Measurements from ENCODE around the gene UQCR10. TPM values are rescaled to one million over a fixed set of nuclear protein-coding genes. Genes with fewer than 3 reads are reported as not detected.

UQCR10 gene
- 100 to 1,000 TPM in 1 of 2 donors, 10 to 100 TPM in 1; 62.8 to 106 TPM for total RNA-seq

DNA sequence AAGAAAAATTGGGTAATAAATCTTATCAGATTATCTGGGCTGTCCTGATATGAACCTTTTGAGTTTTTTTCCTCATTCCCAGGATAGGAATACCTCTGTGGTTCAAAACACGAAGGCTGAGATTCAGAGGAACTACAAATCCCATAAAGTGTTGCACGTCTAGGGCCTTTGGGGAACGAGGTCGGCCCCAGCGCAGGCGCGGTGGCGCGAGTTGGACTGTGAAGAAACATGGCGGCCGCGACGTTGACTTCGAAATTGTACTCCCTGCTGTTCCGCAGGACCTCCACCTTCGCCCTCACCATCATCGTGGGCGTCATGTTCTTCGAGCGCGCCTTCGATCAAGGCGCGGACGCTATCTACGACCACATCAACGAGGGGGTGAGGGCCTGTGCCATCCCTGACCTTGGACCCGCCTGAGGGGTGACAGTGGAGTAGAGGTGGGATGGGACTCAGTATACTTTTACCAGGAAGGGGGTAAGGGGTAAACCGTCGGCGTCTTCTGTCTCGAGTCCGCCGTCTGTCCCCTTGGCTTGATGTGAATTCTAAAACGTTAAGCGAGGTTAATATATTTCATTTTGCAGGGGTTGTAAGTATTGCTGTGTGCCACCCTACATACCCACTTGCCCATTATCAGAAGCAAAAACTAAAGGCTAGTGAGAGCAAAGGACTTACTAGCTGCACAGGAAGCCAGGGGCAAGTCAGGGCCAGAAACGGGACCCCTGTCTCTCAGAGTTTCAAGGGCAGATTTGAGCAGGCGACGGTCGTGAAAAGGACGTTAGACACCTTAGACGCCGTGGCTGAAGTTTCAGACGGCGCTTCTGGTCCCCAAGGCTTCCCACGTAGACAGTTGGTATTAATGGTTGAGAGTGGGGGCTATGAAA, at the start of gene UQCR10:
Gene UQCR10 (plus strand): TSS at position 199 of the 881 bp plus-strand sequence. CDS start 30 bp downstream, at position 229.
- no peaks in the 10 kb centered on the region for H3K9me3 Mint-ChIP-seq
- ATAC-seq (replicated peaks), result peak; percentile 86
- peak within 1 kb of the TSS; percentile 100 for H3K4me3 Mint-ChIP-seq
- H3K4me1 Mint-ChIP-seq, result peaks cover 20% of the 10 kb centered on the region
- no peaks in the 10 kb centered on the region for H3K27me3 Mint-ChIP-seq
- H3K27ac Mint-ChIP-seq, result peak within 1 kb of the TSS; percentile 100
- H3K36me3 Mint-ChIP-seq (ENCODE audit: low read depth), result peaks cover 42% of the 10 kb centered on the region

DNA sequence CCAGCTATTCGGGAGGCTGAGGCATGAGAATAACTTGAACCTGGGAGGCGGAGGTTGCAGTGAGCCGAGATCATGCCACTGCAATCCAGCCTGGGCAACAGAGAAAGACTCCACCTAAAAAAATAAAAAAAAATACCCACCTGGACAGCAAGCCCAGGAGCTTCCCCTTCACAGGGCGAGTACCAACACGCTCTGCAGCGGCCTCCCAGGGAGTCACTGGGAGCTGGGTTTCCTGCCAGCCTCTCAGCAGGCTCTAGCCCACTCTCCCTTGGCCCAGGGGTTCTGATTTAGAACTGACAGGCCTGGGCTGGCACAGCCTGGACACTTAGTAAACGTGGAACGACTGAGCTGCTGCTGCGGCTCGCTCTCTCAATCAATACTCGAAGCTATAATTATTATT, 49.4 kb upstream of the UQCR10 start:
- Mint-ChIP-seq H3K9me3 (no peaks in the 10 kb centered on the region), H3K4me1 (no peaks in the 10 kb centered on the region), H3K27me3 (peaks cover 32% of the 10 kb centered on the region), H3K36me3 (ENCODE audit: low read depth) (no peaks in the 10 kb centered on the region), H3K27ac (no peak overlapping the region), H3K4me3 (no peak overlapping the region)
- ATAC-seq (replicated peaks), result no peak

DNA sequence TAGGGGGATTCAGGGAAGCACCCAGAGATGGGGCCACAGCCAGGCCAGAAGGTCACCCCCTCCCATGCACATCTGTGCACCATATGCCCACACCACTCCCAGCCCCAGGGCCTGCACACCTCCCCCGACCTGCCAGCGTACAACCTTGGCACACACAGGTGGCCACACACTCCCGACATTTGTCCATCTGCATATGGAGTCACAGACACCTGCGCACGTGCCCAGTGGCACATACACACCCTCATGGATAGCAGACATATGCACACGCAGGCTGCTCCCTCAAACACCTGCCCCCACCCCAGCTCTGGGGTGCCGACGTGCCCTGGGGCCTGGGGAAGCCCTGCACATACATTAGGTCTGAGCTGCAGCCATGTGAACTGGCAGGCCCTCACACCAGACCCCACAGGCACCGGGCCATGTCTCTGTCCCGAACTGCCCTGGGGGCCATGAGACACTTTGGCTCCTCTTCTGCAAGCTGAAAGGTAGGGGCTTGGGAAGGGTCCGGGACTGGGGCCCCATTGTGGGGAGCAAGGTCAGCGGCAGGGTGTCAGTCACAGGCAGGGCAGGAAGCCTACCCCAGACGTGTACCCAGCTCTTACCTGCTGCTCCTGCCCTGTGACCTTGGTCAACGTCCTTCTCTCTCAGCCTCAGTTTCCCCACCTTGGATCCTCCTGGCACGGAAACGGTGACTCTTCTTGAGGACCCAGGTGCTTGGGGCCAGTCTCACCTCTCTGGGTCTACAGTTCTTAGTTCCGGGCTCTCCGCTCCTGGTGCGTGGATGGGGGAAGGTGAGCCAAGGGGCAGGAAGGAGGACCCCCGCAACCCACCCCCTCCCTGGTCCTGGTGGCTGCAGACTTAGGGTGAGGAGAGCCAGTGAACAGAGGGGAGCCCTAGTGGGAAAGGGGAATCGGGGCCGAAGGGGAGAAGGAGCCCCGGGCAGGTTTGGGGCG, 47.9 kb upstream of the UQCR10 start:
- H3K9me3 Mint-ChIP-seq, result no peaks in the 10 kb centered on the region
- H3K27ac Mint-ChIP-seq, result no peak overlapping the region
- peaks cover 32% of the 10 kb centered on the region for H3K27me3 Mint-ChIP-seq
- peak overlapping the region; percentile 9 for H3K4me3 Mint-ChIP-seq
- H3K4me1 Mint-ChIP-seq, result no peaks in the 10 kb centered on the region
- ATAC-seq (replicated peaks), result no peak
- H3K36me3 Mint-ChIP-seq (ENCODE audit: low read depth), result no peaks in the 10 kb centered on the region

DNA sequence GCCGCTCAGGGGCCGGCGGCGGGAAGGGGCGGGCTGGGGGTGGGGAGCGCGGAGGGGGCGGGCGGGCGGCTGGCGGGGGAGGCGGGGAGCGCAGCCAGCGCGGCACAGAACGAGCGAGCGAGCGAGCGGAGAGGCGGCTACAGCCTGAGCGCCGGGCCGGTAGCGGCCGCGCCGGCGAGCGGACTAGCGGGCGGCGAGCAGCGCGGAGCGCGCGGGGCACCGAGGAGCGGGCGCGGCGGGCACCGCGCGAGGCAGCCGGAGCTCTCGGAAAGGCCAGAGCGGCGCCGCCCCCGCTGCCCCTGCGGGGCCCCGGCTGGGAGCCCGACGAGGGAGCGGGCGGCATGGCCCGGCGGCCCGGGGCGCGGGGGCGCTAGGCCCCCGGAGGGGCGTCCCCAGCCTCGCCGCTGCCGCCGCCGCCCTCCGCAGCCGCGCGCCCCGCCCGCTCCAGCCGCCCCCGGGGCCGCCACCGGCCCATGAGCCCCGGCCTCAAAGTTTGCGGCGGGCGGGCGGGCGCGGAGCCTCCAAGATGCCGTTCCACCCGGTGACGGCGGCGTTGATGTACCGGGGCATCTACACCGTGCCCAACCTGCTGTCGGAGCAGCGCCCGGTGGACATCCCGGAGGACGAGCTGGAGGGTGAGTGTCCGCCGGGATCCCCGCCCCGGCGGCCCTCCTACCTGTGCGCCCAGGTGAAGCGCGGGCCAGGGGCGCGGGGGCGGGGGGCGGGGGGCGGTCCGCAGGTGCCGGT, 47.1 kb upstream of the UQCR10 start, which contains the start of gene CABP7:
Gene CABP7 (plus strand): TSS at position 105 of the 747 bp plus-strand sequence. CDS start 422 bp downstream, at position 527.
- Mint-ChIP-seq H3K27me3 (peaks cover 32% of the 10 kb centered on the region), H3K36me3 (ENCODE audit: low read depth) (no peaks in the 10 kb centered on the region), H3K9me3 (no peaks in the 10 kb centered on the region), H3K4me1 (no peaks in the 10 kb centered on the region), H3K4me3 (peak within 1 kb of the TSS; percentile 9), H3K27ac (no peak within 1 kb of the TSS)
- no peak for ATAC-seq (replicated peaks)

DNA sequence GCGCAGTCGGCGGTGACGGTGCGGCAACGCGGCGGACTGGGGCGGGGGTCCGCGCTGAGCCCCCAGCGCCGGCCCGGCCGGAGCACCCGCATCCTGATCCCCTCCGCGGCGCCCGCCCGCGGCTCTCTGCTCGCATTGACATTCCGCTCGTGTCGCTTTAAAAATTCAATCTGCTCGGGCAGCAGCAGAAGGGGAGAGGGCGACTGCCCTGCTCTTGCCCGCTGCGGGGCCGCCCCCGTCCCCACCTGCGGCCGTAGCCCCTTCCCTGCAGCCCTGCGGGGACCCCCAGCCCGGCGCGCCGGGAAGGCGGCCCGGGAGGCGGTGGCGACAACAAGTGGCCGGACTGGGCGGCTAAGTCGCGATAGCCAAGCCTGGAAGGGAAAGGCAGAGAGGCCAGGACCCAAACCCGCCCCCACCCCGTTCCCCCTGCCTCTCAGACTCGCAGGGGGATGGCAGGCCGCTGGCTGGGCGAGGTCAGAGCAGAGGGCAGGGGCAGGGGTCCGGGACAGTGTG, 46.3 kb upstream of the UQCR10 start:
- no peaks in the 10 kb centered on the region for H3K4me1 Mint-ChIP-seq

DNA sequence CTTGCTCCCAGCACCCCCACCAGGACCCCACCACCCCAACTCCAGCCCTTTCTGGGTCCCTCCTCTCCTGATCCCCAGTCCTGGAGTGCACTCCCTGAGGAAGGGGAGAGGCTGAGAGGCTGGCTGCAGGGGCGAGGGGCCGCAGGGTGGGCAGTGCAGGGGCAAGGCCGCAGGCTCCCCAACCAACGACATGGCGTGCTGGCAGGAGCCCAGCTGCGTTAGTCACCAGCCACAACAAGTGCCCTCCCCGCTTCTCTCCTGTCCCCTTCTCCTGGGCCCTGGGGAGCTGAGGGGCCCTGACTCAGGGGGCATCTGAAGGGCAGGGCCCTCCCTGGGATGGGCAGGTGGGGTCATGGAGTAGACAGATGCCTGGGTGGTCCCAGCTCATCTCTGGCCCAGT, 45.0 kb upstream of the UQCR10 start:
- H3K4me1 Mint-ChIP-seq, result no peaks in the 10 kb centered on the region
- peaks cover 25% of the 10 kb centered on the region for H3K27me3 Mint-ChIP-seq
- no peaks in the 10 kb centered on the region for H3K9me3 Mint-ChIP-seq
- H3K4me3 Mint-ChIP-seq, result no peak overlapping the region
- H3K27ac Mint-ChIP-seq, result no peak overlapping the region
- no peak for ATAC-seq (replicated peaks)
- no peaks in the 10 kb centered on the region for H3K36me3 Mint-ChIP-seq (ENCODE audit: low read depth)

More for the DNA sequence above, 46.3 kb upstream of the UQCR10 start:
- Mint-ChIP-seq H3K27me3 (peaks cover 32% of the 10 kb centered on the region), H3K27ac (no peak overlapping the region), H3K4me3 (no peak overlapping the region), H3K9me3 (no peaks in the 10 kb centered on the region), H3K36me3 (ENCODE audit: low read depth) (no peaks in the 10 kb centered on the region)
- ATAC-seq (replicated peaks), result no peak

DNA sequence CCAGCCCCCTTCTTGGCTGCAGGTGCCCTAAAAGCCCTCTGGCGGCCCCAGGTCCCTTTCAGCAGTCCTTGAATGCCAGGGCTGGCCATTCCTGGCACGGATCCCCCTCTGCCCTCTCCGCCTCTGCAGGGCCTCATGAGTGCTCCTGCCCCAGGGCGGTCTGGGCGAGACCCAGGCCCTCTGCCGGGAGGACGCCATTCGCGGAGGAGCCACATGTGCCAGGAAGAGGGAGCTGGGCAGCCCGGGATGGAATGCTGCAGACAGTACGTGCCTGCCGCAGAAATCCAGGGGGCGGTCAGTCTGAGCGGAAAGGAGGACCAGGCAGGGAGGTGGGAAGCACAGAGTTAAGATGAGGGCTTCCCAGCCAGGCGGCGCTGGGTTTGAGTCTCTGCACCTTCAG, 44.6 kb upstream of the UQCR10 start:
- H3K9me3 Mint-ChIP-seq, result no peaks in the 10 kb centered on the region
- no peak for ATAC-seq (replicated peaks)
- no peak overlapping the region for H3K4me3 Mint-ChIP-seq

DNA sequence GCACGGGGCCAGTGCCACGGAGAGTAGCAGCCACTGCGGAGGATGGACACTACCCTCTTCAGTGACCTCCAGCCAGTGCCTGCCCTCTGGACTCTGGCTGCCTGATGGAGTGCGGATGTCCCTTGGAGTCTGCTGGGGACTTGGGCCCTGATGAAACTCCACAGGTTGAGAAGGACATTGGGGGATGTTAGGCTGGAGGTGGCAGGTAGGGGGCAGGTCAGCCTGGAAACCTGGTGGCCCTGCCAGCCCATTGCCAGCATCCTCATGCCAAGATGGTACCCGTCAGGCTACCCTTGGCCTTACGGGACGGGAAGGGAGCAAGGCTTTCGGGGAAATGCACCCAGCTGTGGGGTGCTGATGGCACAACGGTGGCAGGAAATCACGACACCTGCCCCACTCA, 43.4 kb upstream of the UQCR10 start:
- Mint-ChIP-seq H3K4me1 (no peaks in the 10 kb centered on the region), H3K9me3 (no peaks in the 10 kb centered on the region), H3K36me3 (ENCODE audit: low read depth) (no peaks in the 10 kb centered on the region), H3K27me3 (peaks cover 16% of the 10 kb centered on the region), H3K27ac (no peak overlapping the region), H3K4me3 (no peak overlapping the region)
- no peak for ATAC-seq (replicated peaks)

More for the DNA sequence above, 44.6 kb upstream of the UQCR10 start:
- Mint-ChIP-seq H3K36me3 (ENCODE audit: low read depth) (no peaks in the 10 kb centered on the region), H3K27ac (no peak overlapping the region), H3K27me3 (peaks cover 23% of the 10 kb centered on the region), H3K4me1 (no peaks in the 10 kb centered on the region)

DNA sequence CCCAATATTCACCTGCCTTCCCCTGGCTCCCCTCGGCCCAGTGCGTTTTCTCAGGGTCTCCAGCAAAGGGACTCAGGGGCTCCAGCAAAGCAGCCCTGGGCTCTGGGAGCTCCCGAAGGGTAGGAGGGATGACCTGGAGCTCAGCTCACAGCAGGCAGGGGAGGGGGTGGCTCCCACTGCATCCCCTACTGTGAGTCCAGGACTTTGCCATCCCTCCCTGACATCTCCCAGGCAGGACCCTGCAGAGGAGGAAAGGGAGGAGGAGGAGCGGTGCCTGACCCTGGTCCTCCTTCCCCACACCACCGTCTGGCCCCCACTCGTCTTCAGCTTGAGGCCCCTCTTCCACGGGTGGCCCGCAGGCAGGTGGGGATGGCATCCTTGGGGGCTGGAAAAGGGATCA, 42.3 kb upstream of the UQCR10 start:
- no peaks in the 10 kb centered on the region for H3K4me1 Mint-ChIP-seq
- H3K36me3 Mint-ChIP-seq (ENCODE audit: low read depth), result no peaks in the 10 kb centered on the region
- no peak for ATAC-seq (replicated peaks)
- no peak overlapping the region for H3K4me3 Mint-ChIP-seq
- no peak overlapping the region for H3K27ac Mint-ChIP-seq
- no peaks in the 10 kb centered on the region for H3K9me3 Mint-ChIP-seq
- peaks cover 7% of the 10 kb centered on the region for H3K27me3 Mint-ChIP-seq

DNA sequence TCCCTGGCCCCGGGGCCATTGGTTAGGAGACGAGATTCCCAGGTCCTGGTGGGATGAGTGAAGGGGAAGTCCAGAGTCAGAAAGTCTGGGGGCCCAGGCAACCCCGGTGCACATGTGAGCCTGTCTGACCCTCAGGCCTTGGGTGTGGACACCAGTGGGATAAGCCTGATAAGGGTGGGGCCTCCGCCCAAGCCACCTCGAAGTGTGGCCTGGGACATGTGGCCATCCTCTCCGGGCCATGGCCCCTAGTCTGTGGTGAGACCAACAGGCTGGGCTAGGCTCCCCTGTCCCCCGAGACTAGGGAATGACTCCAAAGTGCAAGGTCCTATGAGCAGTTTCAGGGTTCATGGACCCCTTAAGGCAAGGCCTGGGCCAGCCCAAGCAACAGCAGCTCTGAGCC, 41.1 kb upstream of the UQCR10 start:
- Mint-ChIP-seq H3K36me3 (ENCODE audit: low read depth) (no peaks in the 10 kb centered on the region), H3K27me3 (peaks cover 7% of the 10 kb centered on the region), H3K4me3 (no peak overlapping the region), H3K4me1 (no peaks in the 10 kb centered on the region), H3K9me3 (no peaks in the 10 kb centered on the region), H3K27ac (no peak overlapping the region)
- ATAC-seq (replicated peaks), result no peak

DNA sequence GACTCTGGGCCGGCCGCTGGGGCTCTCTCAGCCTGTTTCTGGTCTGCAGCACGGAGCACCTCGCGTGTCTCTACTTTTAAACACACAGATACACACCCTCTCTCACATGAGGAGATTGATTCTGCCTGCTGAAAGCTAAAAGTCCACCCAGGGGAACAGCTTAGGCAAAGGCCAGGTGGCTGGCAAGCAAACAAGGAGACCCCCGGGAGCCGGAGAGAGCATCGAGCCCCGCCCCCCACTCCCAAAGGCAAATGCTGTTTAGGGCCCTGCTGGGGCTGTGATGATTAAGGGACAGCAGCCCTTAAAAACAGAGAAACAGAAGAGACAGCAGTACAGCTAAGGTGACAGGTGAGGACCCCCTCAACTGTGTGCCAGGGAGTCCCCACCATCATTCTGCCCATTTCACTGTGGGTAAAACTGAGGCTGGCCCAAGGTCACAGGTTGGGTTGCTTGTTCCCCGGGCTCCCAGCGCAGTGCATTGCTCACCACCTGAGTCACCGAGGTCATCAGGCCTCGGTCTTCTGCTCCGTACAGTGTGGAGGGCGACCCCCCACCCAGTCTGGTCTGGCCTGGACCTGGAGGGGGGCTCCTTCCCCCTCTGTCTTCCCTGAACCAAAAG, 40.5 kb upstream of the UQCR10 start:
- Mint-ChIP-seq H3K9me3 (no peaks in the 10 kb centered on the region), H3K27me3 (peaks cover 3% of the 10 kb centered on the region), H3K4me3 (no peak overlapping the region), H3K36me3 (ENCODE audit: low read depth) (no peaks in the 10 kb centered on the region), H3K27ac (no peak overlapping the region), H3K4me1 (no peaks in the 10 kb centered on the region)
- ATAC-seq (replicated peaks), result no peak

DNA sequence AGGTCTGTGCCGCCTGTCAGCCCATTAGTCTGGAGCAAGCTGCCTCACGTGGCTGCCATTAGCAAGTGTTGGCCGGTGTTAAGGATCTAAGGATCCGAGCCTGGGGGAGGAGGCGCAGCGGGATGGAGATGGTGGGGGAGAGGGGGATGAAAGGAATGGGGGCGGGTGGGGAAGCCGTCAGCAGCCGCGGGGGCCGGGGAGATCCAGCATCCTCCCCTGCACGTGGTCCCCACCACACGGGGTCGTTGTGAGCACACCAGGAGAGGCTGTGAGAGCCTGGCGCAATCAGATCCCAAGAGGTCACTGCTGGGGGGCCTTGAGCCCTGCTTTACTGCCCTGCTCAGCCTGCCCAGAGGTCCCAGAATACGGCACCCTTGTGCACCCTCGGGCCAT, 40.0 kb upstream of the UQCR10 start:
- Mint-ChIP-seq H3K4me3 (no peak overlapping the region), H3K9me3 (no peaks in the 10 kb centered on the region), H3K27me3 (no peaks in the 10 kb centered on the region), H3K4me1 (no peaks in the 10 kb centered on the region), H3K36me3 (ENCODE audit: low read depth) (no peaks in the 10 kb centered on the region), H3K27ac (no peak overlapping the region)
- no peak for ATAC-seq (replicated peaks)

DNA sequence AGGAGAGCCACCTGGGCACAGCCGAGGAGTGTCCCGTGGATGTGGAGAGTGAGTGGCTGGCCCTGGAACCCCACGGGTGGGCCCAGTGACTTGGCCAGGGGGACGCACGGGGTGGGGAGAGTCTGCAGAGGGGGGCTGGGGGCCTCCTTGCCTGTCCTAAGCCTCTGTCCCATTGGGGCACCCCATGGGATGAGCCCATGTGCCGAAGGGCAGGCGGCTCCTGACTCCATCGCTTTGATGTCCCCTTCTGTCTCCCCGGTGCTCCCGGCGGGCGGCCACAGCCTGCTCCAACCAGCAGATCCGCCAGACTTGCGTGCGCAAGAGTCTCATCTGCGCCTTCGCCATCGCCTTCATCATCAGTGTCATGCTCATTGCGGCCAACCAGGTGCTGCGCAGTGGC, 38.0 kb upstream of the UQCR10 start:
- H3K36me3 Mint-ChIP-seq (ENCODE audit: low read depth), result no peaks in the 10 kb centered on the region
- no peak overlapping the region for H3K4me3 Mint-ChIP-seq
- H3K27ac Mint-ChIP-seq, result no peak overlapping the region
- no peaks in the 10 kb centered on the region for H3K27me3 Mint-ChIP-seq
- ATAC-seq (replicated peaks), result no peak
- H3K4me1 Mint-ChIP-seq, result no peaks in the 10 kb centered on the region
- no peaks in the 10 kb centered on the region for H3K9me3 Mint-ChIP-seq

Measured in activated T-helper 17 cell treated with anti-CD3 and anti-CD28 coated beads, Interleukin-2, amount 50 U/mL, for 72 hours (primary cell).